H9 (cell line): ENCODE results near the gene KCTD4. TPM values are rescaled to one million over a fixed set of nuclear protein-coding genes. Genes with fewer than 3 reads are reported as not detected.

Experiments used
- DNase-seq: peaks from one replicate; pipeline ENCODE4 v3.0.0-alpha.2; 2017
- H2AFZ ChIP-seq: one replicate; pipeline ENCODE4 v1.6.1; 2013; ENCODE audit warnings: mild to moderate bottlenecking, low read length, control low read depth, moderate library complexity
- H2AK5ac ChIP-seq: 2 replicates; pipeline ENCODE4 v1.6.1; 2013; ENCODE audit warnings: low read length, control low read depth, mixed read lengths; ENCODE audit not compliant: insufficient read length
- H2BK120ac ChIP-seq: one replicate; pipeline ENCODE4 v1.6.1; 2013; ENCODE audit warnings: low read depth, mild to moderate bottlenecking, low read length, control low read depth, inconsistent platforms; ENCODE audit not compliant: poor library complexity, severe bottlenecking
- H2BK12ac ChIP-seq: 2 replicates; pipeline ENCODE4 v1.6.1; 2013; ENCODE audit warnings: low read length, control low read depth, mixed read lengths, low read depth; ENCODE audit not compliant: insufficient read length
- H2BK15ac ChIP-seq: 2 replicates; pipeline ENCODE4 v1.6.1; 2013; ENCODE audit warnings: low read depth, low read length, control low read depth
- H2BK20ac ChIP-seq: one replicate; pipeline ENCODE4 v1.6.1; 2013; ENCODE audit warnings: low read depth, mild to moderate bottlenecking, low read length, control low read depth, inconsistent platforms; ENCODE audit not compliant: poor library complexity, severe bottlenecking
- H2BK5ac ChIP-seq: 2 replicates; pipeline ENCODE4 v1.6.1; 2013; ENCODE audit warnings: low read length, control low read depth, mixed read lengths; ENCODE audit not compliant: insufficient read length
- H3K14ac ChIP-seq: 2 replicates; pipeline ENCODE4 v1.6.1; 2013; ENCODE audit warnings: low read length, control low read depth; ENCODE audit not compliant: insufficient read depth
- H3K18ac ChIP-seq: 2 replicates; pipeline ENCODE4 v1.6.1; 2013; ENCODE audit warnings: low read depth, mild to moderate bottlenecking, mixed read lengths, low read length, control low read depth; ENCODE audit not compliant: insufficient read length
- H3K23ac ChIP-seq: 2 replicates; pipeline ENCODE4 v1.6.1; 2013; ENCODE audit warnings: low read length, control low read depth, mixed read lengths, low read depth; ENCODE audit not compliant: insufficient read length
- H3K23me2 ChIP-seq: 2 replicates; pipeline ENCODE4 v1.6.1; 2013; ENCODE audit warnings: low read depth, mild to moderate bottlenecking, mixed read lengths, low read length, control low read depth; ENCODE audit not compliant: insufficient read length, poor library complexity, severe bottlenecking
- H3K27ac ChIP-seq: 2 replicates; pipeline ENCODE4 v1.5.1; 2013; ENCODE audit warnings: low read length, control low read depth, mixed read lengths, low read depth; ENCODE audit not compliant: insufficient read length
- H3K27me3 ChIP-seq: 2 replicates; pipeline ENCODE4 v1.6.1; 2013; ENCODE audit warnings: low read length, control low read depth, inconsistent platforms; ENCODE audit not compliant: insufficient read depth
- H3K4ac ChIP-seq: 2 replicates; pipeline ENCODE4 v1.6.1; 2013; ENCODE audit warnings: low read depth, mild to moderate bottlenecking, control low read depth, inconsistent platforms, low read length, moderate library complexity
- H3K4me1 ChIP-seq: 2 replicates; pipeline ENCODE4 v1.6.1; 2013; ENCODE audit warnings: low read length, control low read depth, inconsistent platforms; ENCODE audit not compliant: insufficient read depth
- H3K4me2 ChIP-seq: 2 replicates; pipeline ENCODE4 v1.6.1; 2013; ENCODE audit warnings: low read length, control low read depth, mixed read lengths; ENCODE audit not compliant: insufficient read length, insufficient read depth
- H3K56ac ChIP-seq: 2 replicates; pipeline ENCODE4 v1.6.1; 2013; ENCODE audit warnings: low read depth, mild to moderate bottlenecking, mixed read lengths, low read length, control low read depth; ENCODE audit not compliant: insufficient read length
- H3K79me1 ChIP-seq: 2 replicates; pipeline ENCODE4 v1.6.1; 2013; ENCODE audit warnings: low read depth, mild to moderate bottlenecking, moderate library complexity, low read length, control low read depth, inconsistent platforms; ENCODE audit not compliant: insufficient read depth, poor library complexity, severe bottlenecking
- H3K79me2 ChIP-seq: 2 replicates; pipeline ENCODE4 v1.6.1; 2013; ENCODE audit warnings: low read length, control low read depth, inconsistent platforms; ENCODE audit not compliant: insufficient read depth
- H3K9ac ChIP-seq: 2 replicates; pipeline ENCODE4 v1.6.1; 2013; ENCODE audit warnings: low read length, control low read depth, mixed read lengths; ENCODE audit not compliant: insufficient read length; ENCODE audit errors: extremely low read depth
- H3K9me3 ChIP-seq: one replicate; pipeline ENCODE4 v1.6.1; 2013; ENCODE audit warnings: low read depth, low read length, inconsistent platforms; ENCODE audit not compliant: control insufficient read depth
- H3T11ph ChIP-seq: one replicate; pipeline ENCODE4 v1.6.1; 2013; ENCODE audit warnings: mild to moderate bottlenecking, low read length, control low read depth, inconsistent platforms
- H4K20me1 ChIP-seq: one replicate; pipeline ENCODE4 v1.6.1; 2013; ENCODE audit not compliant: control insufficient read depth, insufficient read length, insufficient read depth
- H4K5ac ChIP-seq: 2 replicates; pipeline ENCODE4 v1.6.1; 2013; ENCODE audit warnings: low read depth, mild to moderate bottlenecking, mixed read lengths, low read length, control low read depth; ENCODE audit not compliant: insufficient read length
- H4K8ac ChIP-seq: replicated peaks from 2 replicates; pipeline ENCODE4 v1.6.1; 2013; ENCODE audit warnings: low read length, control low read depth, mixed read lengths, low read depth; ENCODE audit not compliant: insufficient read length
- H4K91ac ChIP-seq: 2 replicates; pipeline ENCODE4 v1.6.1; 2013; ENCODE audit warnings: low read depth, mild to moderate bottlenecking, moderate library complexity, mixed read lengths, low read length, control low read depth; ENCODE audit not compliant: insufficient read length
- H3K27ac Mint-ChIP-seq, 3 experiments: 2 replicates in 2 of 3; 3 replicates in 1 of 3; pipeline ENCODE4 v1.8.0; 2020 to 2021; ENCODE audit warnings: mixed read lengths in 3 of 3, mild to moderate bottlenecking in 1 of 3, moderate library complexity in 1 of 3
- H3K27me3 Mint-ChIP-seq: 2 replicates; pipeline ENCODE4 v1.8.0; 2021; ENCODE audit warnings: low read depth, mild to moderate bottlenecking, moderate library complexity, mixed read lengths
- H3K36me3 Mint-ChIP-seq, 3 experiments: 2 replicates in 2 of 3; 3 replicates in 1 of 3; pipeline ENCODE4 v1.8.0; 2020 to 2021; ENCODE audit warnings: low read depth in 3 of 3, mixed read lengths in 3 of 3; ENCODE audit not compliant: insufficient read depth in 1 of 3
- H3K4me1 Mint-ChIP-seq, 2 experiments: 2 replicates each; pipeline ENCODE4 v1.8.0; 2020; ENCODE audit warnings: mixed read lengths in 2 of 2
- H3K4me3 Mint-ChIP-seq, 2 experiments: 2 replicates in 1 of 2; 3 replicates in 1 of 2; pipeline ENCODE4 v1.8.0; 2020 to 2021; ENCODE audit warnings: mild to moderate bottlenecking in 2 of 2, mixed read lengths in 2 of 2, moderate library complexity in 1 of 2
- H3K9me3 Mint-ChIP-seq, 2 experiments: 2 replicates in 1 of 2; 3 replicates in 1 of 2; pipeline ENCODE4 v1.8.0; 2020; ENCODE audit warnings: mild to moderate bottlenecking in 2 of 2, mixed read lengths in 2 of 2, moderate library complexity in 1 of 2
- CTCF ChIP-seq: fragments of 200-600 bp; sonication (generic); conservative IDR thresholded peaks from 3 replicates; pipeline ENCODE4 v1.8.0; 2021; ENCODE audit warnings: antibody characterized with exemption, mild to moderate bottlenecking
- total RNA-seq: library from RNA; stranded (reverse); gene quantifications from 2 replicates; pipeline ENCODE4 v1.2.1, GENCODE V29; 2021

KCTD4 gene
- total RNA-seq, 1 experiment from 2014 or later, result not detected

- H3K27me3 Mint-ChIP-seq, result no peaks in the 10 kb centered on the region
- H3K36me3 Mint-ChIP-seq, result peaks cover 0 to 3% (median 0%) of the 10 kb centered on the region in 3 experiments; a peak in 1 of 7 replicates
- no peak overlapping the region for H3K18ac ChIP-seq
Observed at GRCh38 chr13:45224176-45224575, 23.3 kb upstream of the KCTD4 start.

More at GRCh38 chr13:45224176-45224575, 23.3 kb upstream of the KCTD4 start:
- H3K14ac ChIP-seq, result no peak overlapping the region
- H2BK5ac ChIP-seq, result no peak overlapping the region
- no peak overlapping the region for H3K4ac ChIP-seq
- Mint-ChIP-seq H3K4me3 (no peak overlapping the region), H3K27ac (no peak overlapping the region; a peak in 1 of 7 replicates), H3K4me1 (peaks cover 18 to 29% of the 10 kb centered on the region in 2 experiments), H3K9me3 (no peaks in the 10 kb centered on the region)
- H2BK15ac ChIP-seq, result no peak overlapping the region
- H4K20me1 ChIP-seq, result no peaks in the 10 kb centered on the region
- no peak overlapping the region for H3T11ph ChIP-seq
- no peak overlapping the region for H3K56ac ChIP-seq
- H3K4me2 ChIP-seq, result no peak overlapping the region
- H3K23me2 ChIP-seq, result no peaks in the 10 kb centered on the region
- no peak overlapping the region for H2AK5ac ChIP-seq
- no peak overlapping the region for H4K5ac ChIP-seq
- H3K79me2 ChIP-seq, result no peaks in the 10 kb centered on the region
- no peak overlapping the region for H3K23ac ChIP-seq
- no peak for TF ChIP-seq CTCF
- H2BK120ac ChIP-seq, result no peak overlapping the region
- H4K8ac ChIP-seq, result no peak overlapping the region
- H2AFZ ChIP-seq, result no peak overlapping the region
- H3K27me3 ChIP-seq, result no peaks in the 10 kb centered on the region
- H2BK20ac ChIP-seq, result no peak overlapping the region
- H3K4me1 ChIP-seq, result peaks cover 2% of the 10 kb centered on the region; the same call in 1 of the 2 replicates
- H3K27ac ChIP-seq, result no peak overlapping the region
- DNase-seq, result no peak
- H3K9me3 ChIP-seq, result no peaks in the 10 kb centered on the region
- H2BK12ac ChIP-seq, result no peak overlapping the region
- H3K79me1 ChIP-seq, result no peaks in the 10 kb centered on the region
- no peak overlapping the region for H3K9ac ChIP-seq
- H4K91ac ChIP-seq, result no peak overlapping the region
